K562 (cell line): ENCODE measurements around the gene SOS1.

ENCODE experiments used
- ATF3 ChIP-seq, 2 experiments: fragments of 450-650 bp in 1 of 2; sonication (generic) in 1 of 2; formaldehyde crosslinking in 1 of 2; IDR thresholded peaks in 1 of 2; conservative IDR thresholded peaks in 1 of 2; 2 replicates each; pipeline versions ENCODE4 v1.6.1 to v1.8.1; 2016 to 2023; ENCODE audit warnings: mild to moderate bottlenecking in 2 of 2, moderate library complexity in 2 of 2, inconsistent platforms in 1 of 2, missing genetic modification reagents in 1 of 2
- BHLHE40 ChIP-seq: IDR thresholded peaks from 2 replicates; pipeline ENCODE4 v1.6.1; 2011; ENCODE audit warnings: low read length, improper control_type of control experiment
- BRCA1 ChIP-seq, 2 experiments: fragments of 450-650 bp in 1 of 2; sonication (generic) in 1 of 2; formaldehyde crosslinking in 1 of 2; IDR thresholded peaks; 2 replicates each; pipeline versions ENCODE4 v1.5.0 to v1.6.1; 2017 to 2020; ENCODE audit warnings: mild to moderate bottlenecking in 1 of 2, missing genetic modification reagents in 1 of 2
- CLOCK ChIP-seq: fragments of 250-450 bp; sonication (Bioruptor Pico); IDR thresholded peaks from 2 replicates; pipeline ENCODE4 v1.4.0; 2020; ENCODE audit warnings: mild to moderate bottlenecking, moderate library complexity, borderline replicate concordance
- FOXP1 ChIP-seq: sonication (generic); formaldehyde crosslinking; IDR thresholded peaks from 2 replicates; pipeline ENCODE4 v1.8.0; 2022; ENCODE audit warnings: mild to moderate bottlenecking, missing genetic modification reagents
- HINFP ChIP-seq: fragments of 450-650 bp; conservative IDR thresholded peaks from 2 replicates; pipeline ENCODE4 v1.6.1; 2016; ENCODE audit warnings: missing genetic modification characterization, low read depth, mild to moderate bottlenecking, control low read depth, missing compliant biosample characterization
- NFE2L1 ChIP-seq: fragments of 450-650 bp; IDR thresholded peaks from 2 replicates; pipeline ENCODE4 v1.6.1; 2016; ENCODE audit warnings: missing genetic modification characterization, low read depth, mild to moderate bottlenecking, missing compliant biosample characterization, moderate library complexity, borderline replicate concordance
- TAF1 ChIP-seq: IDR thresholded peaks from 2 replicates; pipeline ENCODE4 v1.6.1; 2011; ENCODE audit warnings: mild to moderate bottlenecking, low read length, moderate library complexity; ENCODE audit not compliant: insufficient read depth, control insufficient read depth, severe bottlenecking; ENCODE audit errors: extremely low read depth
- USF2 ChIP-seq: sonication (generic); formaldehyde crosslinking; IDR thresholded peaks from 2 replicates; pipeline ENCODE4 v1.5.0; 2020; ENCODE audit warnings: missing genetic modification reagents
- ZBTB2 ChIP-seq: fragments of 450-650 bp; IDR thresholded peaks from 2 replicates; pipeline ENCODE4 v1.6.1; 2016; ENCODE audit warnings: antibody characterized with exemption
- ZNF592 ChIP-seq: fragments of 450-650 bp; IDR thresholded peaks from 2 replicates; pipeline ENCODE4 v1.6.1; 2017; ENCODE audit warnings: antibody characterized with exemption, mild to moderate bottlenecking
- ZNF766 ChIP-seq: fragments of 200-800 bp; sonication (Bioruptor generic); conservative IDR thresholded peaks from 2 replicates; pipeline ENCODE4 v1.6.1; 2016; ENCODE audit warnings: missing genetic modification characterization, missing compliant biosample characterization
- ZNF780A ChIP-seq: fragments of 250-450 bp; sonication (Bioruptor Pico); IDR thresholded peaks from 2 replicates; pipeline ENCODE4 v1.5.0; 2021; ENCODE audit warnings: mild to moderate bottlenecking
- ZNF785 ChIP-seq: fragments of 250-450 bp; sonication (Bioruptor Pico); IDR thresholded peaks from 2 replicates; pipeline ENCODE4 v1.4.0; 2020; ENCODE audit warnings: mild to moderate bottlenecking

- TF ChIP-seq FOXP1 (no peak), HINFP (tag) (no peak), ZBTB2 (no peak), ZNF766 (CRISPR knock-in tag) (no peak), NFE2L1 (tag) (no peak), CLOCK (CRISPR knock-in tag) (no peak), ATF3 (IDR thresholded peaks at IDR 0.05) (no peak), ATF3 (CRISPR knock-in tag; conservative IDR thresholded peaks at IDR 0.05) (no peak), BRCA1 (IDR thresholded peaks at IDR 0.05) (no peak), BRCA1 (CRISPR knock-in tag; IDR thresholded peaks at IDR 0.05) (no peak), TAF1 (no peak), ZNF592 (no peak), ZNF785 (CRISPR knock-in tag) (no peak), ZNF780A (CRISPR knock-in tag) (no peak), BHLHE40 (no peak), USF2 (CRISPR knock-in tag) (no peak)
These were observed 15.9 kb upstream of the SOS1 start for GRCh38 chr2:39136799-39137198.
